Activated T-cell treated with anti-CD3 and anti-CD28 coated beads, Interleukin-2, amount 50 U/mL, for 72 hours (primary cell): ENCODE measurements around the gene RHBG. TPM values are rescaled to one million over a fixed set of nuclear protein-coding genes. Genes with fewer than 3 reads are reported as not detected.
"Not testable (repeated sequence)": the region's sequence is repeated elsewhere in the genome, so short reads cannot be mapped to it uniquely, and the experiment has no call there.

ENCODE experiments used
- ATAC-seq, 2 donors: fragments of 150-1000 bp; cut with Tn5 transposase; replicated peaks in 1 of 2; 2 replicates each; pipeline ENCODE4 v1.10.0; 2021; ENCODE audit warnings: moderate library complexity in 2 of 2, mild to moderate bottlenecking in 1 of 2
- DNase-seq, 2 donors: peaks; one replicate each; pipeline ENCODE4 v3.0.0; 2021 to 2022; ENCODE audit warnings: mixed read lengths in 1 of 2
- H3K27ac Mint-ChIP-seq: one replicate; pipeline ENCODE4 v1.8.0; 2022; ENCODE audit warnings: mild to moderate bottlenecking, moderate library complexity, mixed read lengths
- H3K27me3 Mint-ChIP-seq: one replicate; pipeline ENCODE4 v1.8.0; 2022; ENCODE audit warnings: low read depth, mixed read lengths
- H3K36me3 Mint-ChIP-seq, 2 donors: one replicate each; pipeline ENCODE4 v1.8.0; 2022; ENCODE audit warnings: mixed read lengths in 2 of 2, mild to moderate bottlenecking in 1 of 2; ENCODE audit not compliant: insufficient read depth in 2 of 2
- H3K4me1 Mint-ChIP-seq: one replicate; pipeline ENCODE4 v1.8.0; 2022; ENCODE audit warnings: low read depth, mixed read lengths
- H3K4me3 Mint-ChIP-seq, 2 donors: one replicate each; pipeline ENCODE4 v1.8.0; 2022; ENCODE audit warnings: mild to moderate bottlenecking in 2 of 2, mixed read lengths in 2 of 2, moderate library complexity in 2 of 2
- H3K9me3 Mint-ChIP-seq, 2 donors: one replicate each; pipeline ENCODE4 v1.8.0; 2022; ENCODE audit warnings: mixed read lengths in 2 of 2
- total RNA-seq, 2 donors: library from RNA; stranded (reverse); gene quantifications; one replicate each; pipeline ENCODE4 v1.2.3, GENCODE V29; 2022

RHBG gene
- total RNA-seq, 2 donors from 2014 or later, result not detected

DNA sequence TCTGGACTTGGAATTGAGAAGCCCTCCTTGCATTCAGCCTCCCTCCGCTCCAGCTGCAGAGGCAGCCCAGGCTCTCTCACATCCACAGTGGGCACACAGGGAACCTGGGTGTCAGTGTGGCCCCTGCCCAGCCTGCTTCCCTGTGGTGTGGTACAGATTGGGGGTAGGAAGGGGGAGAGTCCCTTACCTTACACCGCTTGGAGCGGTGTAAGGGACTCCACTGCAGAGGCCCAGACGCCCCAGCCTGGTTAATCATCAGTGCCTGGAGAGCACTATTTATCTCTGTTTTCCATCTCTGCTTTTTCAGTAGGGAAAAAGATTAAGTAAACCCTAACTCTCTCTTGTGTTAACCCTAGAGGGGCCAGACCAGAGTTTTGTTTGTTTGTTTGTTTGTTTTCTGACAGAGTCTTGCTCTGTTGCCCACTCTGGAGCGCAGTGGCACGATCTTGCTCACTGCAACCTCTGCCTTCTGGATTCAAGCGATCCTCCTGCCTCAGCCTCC is 803 bp upstream of the RHBG start:
- no peak for DNase-seq
- Mint-ChIP-seq H3K9me3 (no peaks in the 10 kb centered on the region), H3K4me1 (no peaks in the 10 kb centered on the region), H3K27me3 (peaks cover 52% of the 10 kb centered on the region), H3K4me3 (no peak overlapping the region), H3K27ac (no peak overlapping the region), H3K36me3 (no peaks in the 10 kb centered on the region)
- no peak for ATAC-seq

DNA sequence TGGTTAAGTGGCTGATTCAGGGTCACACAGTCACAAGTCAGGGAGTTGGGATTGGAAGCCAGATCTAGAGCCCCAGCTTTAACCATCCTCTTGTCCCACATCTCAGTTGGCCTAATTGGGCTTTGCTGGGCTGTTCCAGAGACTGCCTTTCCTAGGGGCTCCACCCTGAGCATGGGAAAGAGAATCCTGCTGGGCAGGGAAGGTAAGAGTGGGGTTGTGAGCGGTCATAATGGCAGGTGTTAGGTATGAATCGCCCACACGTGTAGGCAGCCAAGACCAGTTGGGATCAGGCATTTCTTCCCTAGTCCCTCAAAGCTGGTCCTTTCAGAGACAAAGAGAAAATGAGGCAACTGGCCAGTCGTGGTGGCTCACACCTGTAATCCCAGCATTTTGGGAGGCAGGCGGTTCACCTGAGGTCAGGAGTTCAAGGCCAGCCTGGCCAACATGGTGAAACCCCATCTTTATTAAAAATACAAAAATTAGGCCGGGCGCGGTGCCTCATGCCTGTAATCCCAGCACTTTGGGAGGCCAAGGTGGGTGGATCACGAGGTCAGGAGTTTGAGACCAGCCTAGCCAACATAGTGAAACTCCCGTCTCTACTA is 775 bp downstream of the RHBG start:
- not testable (repeated sequence) for H3K27ac Mint-ChIP-seq, H3K4me1 Mint-ChIP-seq, DNase-seq, H3K36me3 Mint-ChIP-seq, H3K9me3 Mint-ChIP-seq, ATAC-seq
- H3K4me3 Mint-ChIP-seq, result peak overlapping the region; percentile 61 to 69
- peaks cover 54% of the 10 kb centered on the region for H3K27me3 Mint-ChIP-seq

DNA sequence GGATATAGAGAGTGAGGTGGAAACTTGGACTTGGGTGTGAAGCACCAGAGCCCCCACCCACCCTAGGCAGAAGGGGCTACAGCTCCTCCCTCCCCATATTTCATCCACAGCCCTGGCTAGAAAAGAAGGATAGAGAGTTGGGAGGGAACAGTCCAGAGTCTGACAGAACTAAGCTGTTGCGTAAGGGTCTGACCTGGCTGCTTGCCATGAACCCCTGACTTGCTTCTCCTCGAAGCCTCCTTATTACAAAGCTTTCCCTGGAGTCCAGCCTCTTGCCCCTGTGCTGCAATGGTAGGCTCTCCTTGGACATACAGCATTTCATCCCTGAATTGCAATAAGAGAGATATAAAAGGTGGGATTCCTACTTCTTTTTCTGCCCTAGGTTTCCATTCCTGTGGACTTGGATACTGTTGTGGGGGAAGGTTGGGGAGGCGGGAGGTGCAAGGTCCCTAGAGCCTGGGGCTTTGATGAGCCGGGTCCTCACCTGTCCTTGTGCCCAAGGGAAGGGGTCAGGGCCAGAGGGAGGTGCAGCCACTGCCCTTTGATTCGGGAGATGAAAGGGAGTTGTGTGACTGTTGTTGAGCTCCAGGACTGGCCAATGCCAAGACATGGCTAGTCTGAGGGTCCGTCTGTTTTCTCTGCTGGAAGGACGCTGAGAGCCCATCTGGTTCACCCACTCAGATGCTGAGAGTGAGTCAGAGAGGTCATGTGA is 2.7 kb downstream of the RHBG start:
- DNase-seq, result no peak
- Mint-ChIP-seq H3K27me3 (peaks cover 48% of the 10 kb centered on the region), H3K36me3 (no peaks in the 10 kb centered on the region), H3K4me1 (no peaks in the 10 kb centered on the region), H3K27ac (no peak overlapping the region), H3K9me3 (no peaks in the 10 kb centered on the region), H3K4me3 (no peak overlapping the region)
- peak; percentile 52 to 63 for ATAC-seq

DNA sequence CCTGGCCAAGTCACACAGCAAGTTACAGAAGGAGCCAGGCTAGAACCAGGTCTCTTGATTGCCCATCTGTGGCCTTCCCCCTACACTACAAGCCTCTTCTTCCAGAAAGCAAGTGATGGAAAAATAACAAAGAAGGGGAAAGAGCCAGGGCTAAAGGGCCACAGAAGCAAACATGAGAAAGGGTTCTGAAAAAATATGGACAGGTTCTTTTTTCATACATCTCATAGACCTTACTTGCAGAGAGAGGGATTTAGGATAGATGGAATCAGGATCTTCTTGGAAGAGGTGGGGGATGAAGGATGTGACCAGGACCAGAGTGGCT is 3.2 kb downstream of the RHBG start:
- ATAC-seq (no peak), DNase-seq (no peak)
- no peak overlapping the region for H3K4me3 Mint-ChIP-seq
- no peaks in the 10 kb centered on the region for H3K36me3 Mint-ChIP-seq
- H3K4me1 Mint-ChIP-seq, result no peaks in the 10 kb centered on the region
- no peak overlapping the region for H3K27ac Mint-ChIP-seq
- peaks cover 48% of the 10 kb centered on the region for H3K27me3 Mint-ChIP-seq
- H3K9me3 Mint-ChIP-seq, result no peaks in the 10 kb centered on the region

DNA sequence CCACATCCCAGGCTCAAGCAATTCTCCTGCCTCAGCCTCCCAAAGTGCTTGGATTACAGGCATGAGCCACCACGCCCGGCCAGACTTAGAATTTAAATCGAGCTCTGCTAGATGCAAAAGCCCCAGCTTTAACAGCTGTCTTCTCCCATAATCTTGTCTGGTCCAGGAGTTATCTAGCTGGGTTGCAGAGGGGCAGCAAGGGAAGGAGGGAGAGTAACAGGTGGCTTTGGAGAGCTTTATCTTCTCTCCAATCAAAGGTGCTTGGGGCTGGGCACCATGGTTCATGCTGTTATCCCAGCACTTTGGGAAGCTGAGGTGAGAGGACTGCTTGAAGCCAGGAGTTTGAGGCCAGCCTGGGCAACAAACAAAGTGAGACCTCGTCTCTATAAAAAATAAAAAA is 3.9 kb downstream of the RHBG start:
- DNase-seq (no peak), ATAC-seq (no peak)
- Mint-ChIP-seq H3K9me3 (no peaks in the 10 kb centered on the region), H3K4me1 (no peaks in the 10 kb centered on the region), H3K36me3 (no peaks in the 10 kb centered on the region), H3K4me3 (no peak overlapping the region), H3K27me3 (peaks cover 42% of the 10 kb centered on the region), H3K27ac (no peak overlapping the region)

DNA sequence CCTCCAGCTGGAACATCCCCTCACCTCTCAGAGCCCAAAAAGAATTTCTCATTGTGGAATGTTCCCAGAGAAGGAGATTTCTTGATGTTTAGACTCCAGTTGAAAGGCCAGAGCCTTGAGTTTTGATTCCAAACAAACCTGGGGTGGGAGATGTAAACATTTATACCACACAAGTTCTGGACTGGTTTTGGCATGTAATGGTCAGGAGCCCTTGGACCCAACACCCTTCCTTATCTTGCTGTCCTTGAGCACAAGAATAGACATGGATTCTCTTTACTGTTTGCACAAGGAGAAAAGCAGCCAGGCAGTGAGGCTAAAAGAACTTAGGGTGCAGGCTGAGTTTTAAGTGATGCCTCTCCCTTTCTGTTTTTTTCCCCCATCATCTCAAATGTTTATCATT is 4.5 kb downstream of the RHBG start:
- Mint-ChIP-seq H3K27me3 (peaks cover 35% of the 10 kb centered on the region), H3K36me3 (no peaks in the 10 kb centered on the region), H3K27ac (no peak overlapping the region), H3K4me3 (no peak overlapping the region), H3K9me3 (no peaks in the 10 kb centered on the region), H3K4me1 (no peaks in the 10 kb centered on the region)
- ATAC-seq, result no peak
- no peak for DNase-seq

DNA sequence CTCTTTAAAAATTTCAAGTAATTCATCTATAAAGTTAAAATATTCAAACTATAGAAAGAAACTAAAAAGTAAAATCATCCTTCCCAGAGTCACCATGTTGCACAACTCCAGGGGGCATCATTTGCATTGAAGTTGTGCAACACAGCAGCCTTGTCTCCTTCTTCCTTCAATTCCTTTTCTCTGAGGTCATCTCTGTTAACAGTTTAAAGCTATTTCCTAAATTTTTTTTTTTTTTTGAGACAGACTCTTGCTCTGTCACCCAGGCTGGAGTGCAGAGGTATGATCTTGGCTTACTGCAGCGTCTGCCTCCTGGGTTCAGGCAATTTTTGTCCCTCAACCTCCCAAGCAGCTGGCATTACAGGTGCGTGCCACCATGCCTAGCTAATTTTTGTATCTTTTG is 7.1 kb downstream of the RHBG start:
- Mint-ChIP-seq H3K36me3 (no peaks in the 10 kb centered on the region), H3K27me3 (peaks cover 24% of the 10 kb centered on the region), H3K9me3 (no peaks in the 10 kb centered on the region), H3K4me3 (no peak overlapping the region), H3K27ac (no peak overlapping the region), H3K4me1 (no peaks in the 10 kb centered on the region)
- ATAC-seq (no peak), DNase-seq (no peak)

DNA sequence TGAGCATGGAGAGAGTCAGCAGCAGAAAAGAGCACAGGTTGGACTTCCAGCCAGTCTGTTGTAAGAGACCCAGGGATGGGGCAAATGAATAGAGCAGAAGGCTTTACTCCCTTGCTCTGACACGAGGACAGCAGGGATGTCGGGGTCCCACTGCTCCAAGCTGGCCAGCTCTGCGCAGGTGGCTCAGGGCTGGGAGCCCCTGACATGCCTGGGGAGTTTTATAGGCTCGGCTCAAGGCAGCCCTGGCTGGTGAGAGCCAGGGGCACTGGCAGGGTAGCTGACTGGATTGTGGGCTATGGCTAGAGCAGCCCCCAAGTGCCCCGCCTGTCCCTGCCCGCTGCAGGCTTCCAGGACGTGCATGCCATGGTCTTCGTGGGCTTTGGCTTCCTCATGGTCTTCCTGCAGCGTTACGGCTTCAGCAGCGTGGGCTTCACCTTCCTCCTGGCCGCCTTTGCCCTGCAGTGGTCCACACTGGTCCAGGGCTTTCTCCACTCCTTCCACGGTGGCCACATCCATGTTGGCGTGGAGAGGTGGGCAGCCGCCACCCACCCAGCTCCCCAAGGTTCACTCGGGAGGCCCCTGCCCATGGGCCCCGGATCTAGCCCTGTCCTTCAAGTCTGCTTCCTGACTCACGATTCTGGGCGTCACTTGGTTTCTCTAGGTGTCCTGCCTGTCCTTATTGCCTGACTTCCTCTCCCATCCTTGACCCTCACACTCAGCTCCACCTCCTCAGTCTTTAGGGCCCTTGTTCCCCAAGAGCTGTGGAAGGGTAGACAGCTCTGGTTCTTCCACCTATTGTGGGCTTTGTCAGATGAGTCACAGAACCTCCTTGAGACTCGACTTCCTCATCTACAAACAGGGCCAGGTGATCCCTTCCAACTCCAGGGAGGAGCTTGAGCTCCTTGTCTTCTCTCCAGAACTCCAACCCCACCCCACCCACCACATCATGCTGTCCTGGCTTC is 8.2 kb downstream of the RHBG start:
- H3K4me3 Mint-ChIP-seq, result no peak overlapping the region

DNA sequence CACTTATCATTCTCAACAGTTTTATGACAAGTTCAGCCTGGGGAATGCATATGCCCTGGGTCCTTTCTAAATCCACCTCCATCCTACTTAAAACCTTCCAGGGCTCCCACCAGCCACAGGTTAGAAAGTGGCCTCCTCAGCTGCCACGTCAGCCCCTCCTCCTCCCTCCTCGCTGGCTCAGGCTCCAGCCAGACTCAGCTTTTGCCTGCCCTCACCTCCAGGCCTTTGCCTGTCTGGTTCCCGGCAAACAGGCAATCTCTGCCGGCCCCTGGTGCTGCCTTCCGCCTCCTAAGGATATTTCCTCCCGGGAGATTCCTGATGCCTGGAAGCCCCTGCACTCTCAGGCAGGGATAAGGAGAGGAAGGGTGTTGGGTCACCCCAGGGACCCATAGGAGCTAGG is 9.5 kb downstream of the RHBG start:
- no peak for ATAC-seq
- no peaks in the 10 kb centered on the region for H3K36me3 Mint-ChIP-seq
- H3K27ac Mint-ChIP-seq, result no peak overlapping the region
- H3K27me3 Mint-ChIP-seq, result peaks cover 13% of the 10 kb centered on the region
- DNase-seq, result no peak
- no peak overlapping the region for H3K4me3 Mint-ChIP-seq
- no peaks in the 10 kb centered on the region for H3K4me1 Mint-ChIP-seq
- no peaks in the 10 kb centered on the region for H3K9me3 Mint-ChIP-seq

More for the DNA sequence above, 8.2 kb downstream of the RHBG start:
- Mint-ChIP-seq H3K9me3 (no peaks in the 10 kb centered on the region), H3K27me3 (peaks cover 21% of the 10 kb centered on the region), H3K27ac (no peak overlapping the region), H3K4me1 (no peaks in the 10 kb centered on the region), H3K36me3 (no peaks in the 10 kb centered on the region)
- ATAC-seq, result no peak
- DNase-seq, result no peak

DNA sequence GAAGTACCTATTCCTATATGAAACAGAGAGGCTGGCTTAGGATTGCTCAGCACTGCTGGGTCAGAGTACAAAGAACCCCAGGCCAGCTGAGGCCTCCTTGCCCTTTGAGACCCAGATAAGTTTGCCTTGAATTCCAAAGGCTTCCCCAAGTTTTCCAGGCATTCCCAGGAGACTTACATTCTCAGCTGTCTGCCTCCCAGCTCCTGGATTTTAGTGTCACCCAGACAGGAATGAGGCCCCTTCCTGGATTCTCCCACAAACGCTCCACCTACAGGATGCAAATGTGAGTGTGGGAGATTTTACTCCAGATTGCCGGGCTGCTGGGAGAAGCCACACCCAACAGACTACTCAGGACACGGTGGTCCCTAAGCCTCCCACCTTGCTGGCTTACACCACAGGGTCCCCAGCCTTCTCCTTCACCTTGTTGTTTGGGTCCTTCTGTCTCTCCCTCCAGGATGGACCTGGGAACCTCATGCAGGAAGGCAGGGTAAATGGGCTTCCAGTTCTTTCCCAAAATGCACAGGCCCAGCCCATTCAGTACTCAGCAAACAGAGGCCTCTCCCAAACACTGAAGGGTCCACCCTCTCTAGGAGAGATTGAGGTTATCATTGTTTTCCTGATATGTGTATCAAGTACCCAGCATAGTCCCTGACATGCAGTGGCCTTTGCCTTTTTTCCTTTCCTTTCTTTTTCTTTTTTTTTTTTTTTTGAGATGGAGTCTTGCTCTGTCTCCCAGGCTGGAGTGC is 10.6 kb downstream of the RHBG start:
- H3K27me3 Mint-ChIP-seq, result peaks cover 8% of the 10 kb centered on the region
- no peaks in the 10 kb centered on the region for H3K4me1 Mint-ChIP-seq
- H3K9me3 Mint-ChIP-seq, result no peaks in the 10 kb centered on the region
- H3K4me3 Mint-ChIP-seq, result no peak overlapping the region
- no peaks in the 10 kb centered on the region for H3K36me3 Mint-ChIP-seq
- no peak for ATAC-seq
- DNase-seq, result no peak
- no peak overlapping the region for H3K27ac Mint-ChIP-seq

DNA sequence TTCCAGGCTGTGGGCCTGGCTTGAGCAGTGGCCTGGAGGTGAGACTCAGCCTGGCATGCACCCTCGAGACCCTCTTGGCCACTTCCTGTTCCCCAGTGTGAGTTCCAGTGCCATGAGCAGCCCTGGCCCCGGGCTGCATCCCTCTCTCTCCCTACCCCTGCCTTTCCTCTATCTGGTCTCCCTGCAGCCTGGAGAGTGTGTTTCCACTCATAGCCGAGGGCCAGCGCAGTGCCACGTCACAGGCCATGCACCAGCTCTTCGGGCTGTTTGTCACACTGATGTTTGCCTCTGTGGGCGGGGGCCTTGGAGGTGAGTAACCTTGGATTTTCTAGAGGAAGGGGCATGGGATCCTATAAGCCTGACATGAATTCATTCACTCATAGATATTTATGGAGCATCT is 13.6 kb downstream of the RHBG start:
- Mint-ChIP-seq H3K27me3 (peaks cover 17% of the 10 kb centered on the region), H3K4me3 (no peak overlapping the region), H3K36me3 (no peaks in the 10 kb centered on the region), H3K27ac (no peak overlapping the region), H3K4me1 (peaks cover 7% of the 10 kb centered on the region), H3K9me3 (no peaks in the 10 kb centered on the region)
- DNase-seq (no peak), ATAC-seq (no peak)

DNA sequence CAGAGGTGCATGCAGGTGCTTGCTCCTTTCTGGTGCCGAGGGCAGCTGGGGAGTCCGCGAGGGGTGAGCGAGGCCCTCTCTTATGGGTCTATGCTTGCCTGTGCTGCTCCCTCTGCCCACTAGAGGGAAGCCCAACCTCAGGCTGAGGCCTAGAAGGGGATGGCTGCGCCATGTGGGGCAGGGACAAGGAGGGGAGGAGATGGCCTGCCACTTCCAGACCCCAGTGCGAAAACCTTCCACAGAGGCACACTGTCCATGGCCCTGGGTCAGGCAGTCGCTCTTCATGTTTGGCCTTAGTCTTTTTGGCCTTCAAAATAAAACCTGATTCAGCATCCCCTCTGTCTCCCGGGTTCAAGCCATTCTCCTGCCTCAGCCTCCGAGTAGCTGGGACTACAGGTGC is 14.0 kb downstream of the RHBG start:
- ATAC-seq (peak; percentile 89 to 91), DNase-seq (peak; percentile 69 to 78)
- Mint-ChIP-seq H3K27me3 (peaks cover 21% of the 10 kb centered on the region), H3K36me3 (no peaks in the 10 kb centered on the region), H3K27ac (no peak overlapping the region), H3K9me3 (no peaks in the 10 kb centered on the region), H3K4me1 (peaks cover 7% of the 10 kb centered on the region), H3K4me3 (no peak overlapping the region)

DNA sequence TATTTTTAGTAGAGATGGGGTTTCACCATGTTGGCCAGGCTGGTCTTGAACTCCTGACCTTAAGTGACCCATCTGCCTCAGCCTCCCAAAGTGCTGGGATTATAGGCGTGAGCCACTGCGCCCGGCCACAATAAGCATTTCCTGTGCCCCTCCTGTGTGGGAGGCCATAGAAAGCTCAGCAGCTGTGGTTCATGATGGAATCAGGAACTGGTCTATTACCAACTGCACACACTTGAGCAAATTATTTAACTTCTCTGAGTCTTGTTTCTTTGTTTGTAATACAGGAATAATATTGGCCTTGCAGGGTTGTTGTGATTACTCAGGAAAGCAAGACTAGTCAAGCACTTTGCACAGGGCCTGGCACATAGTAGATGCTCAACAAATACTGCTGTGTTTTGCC is 15.0 kb downstream of the RHBG start:
- Mint-ChIP-seq H3K27ac (no peak overlapping the region), H3K9me3 (no peaks in the 10 kb centered on the region), H3K4me1 (peaks cover 7% of the 10 kb centered on the region), H3K27me3 (peaks cover 26% of the 10 kb centered on the region), H3K4me3 (no peak overlapping the region), H3K36me3 (no peaks in the 10 kb centered on the region)
- ATAC-seq (no peak), DNase-seq (no peak)
